ENCODE data around the gene VSTM4.

The VSTM4 gene

GRCh38 chr10:49050906-49051305 is 64.4 kb downstream of the VSTM4 start:
- no peaks in the 10 kb centered on the region for H3K9me3 ChIP-seq (ENCODE audit: severe bottlenecking)
- no peak overlapping the region for H3K4me3 ChIP-seq (ENCODE audit: low read depth, low read length)
- peaks cover 10% of the 10 kb centered on the region for H3K27me3 ChIP-seq (ENCODE audit: insufficient read depth, low read depth, severe bottlenecking)
- H3K36me3 ChIP-seq: no peaks in the 10 kb centered on the region
- no peak for DNase-seq
- no peak for TF ChIP-seq CTCF (IDR thresholded peaks at IDR 0.05; ENCODE audit: low read depth, low read length)
- no peak overlapping the region for H3K27ac ChIP-seq

DNA sequence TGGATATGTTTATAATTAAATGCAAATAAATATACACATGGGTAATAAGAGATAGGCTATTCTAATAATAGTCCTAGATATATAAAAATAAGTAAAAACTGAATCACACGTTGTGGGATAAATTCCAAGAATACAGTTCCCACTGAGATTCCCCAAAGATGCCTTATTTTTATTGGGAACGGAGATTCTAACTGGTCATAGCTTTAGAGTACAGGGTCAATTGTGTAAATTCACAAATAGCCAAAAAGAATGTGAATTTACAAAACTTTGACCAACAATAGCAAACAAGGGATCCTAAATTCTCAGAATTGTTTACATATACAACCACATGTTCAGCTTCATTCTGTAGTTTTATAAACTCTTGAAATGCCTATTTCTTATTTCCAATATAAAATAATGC is 65.0 kb downstream of the VSTM4 start:
- H3K27me3 ChIP-seq (ENCODE audit: insufficient read depth, low read depth, severe bottlenecking): peaks cover 10% of the 10 kb centered on the region
- no peak overlapping the region for H3K4me3 ChIP-seq (ENCODE audit: low read depth, low read length)
- H3K9me3 ChIP-seq (ENCODE audit: severe bottlenecking): no peaks in the 10 kb centered on the region
- no peaks in the 10 kb centered on the region for H3K36me3 ChIP-seq
- no peak overlapping the region for H3K27ac ChIP-seq
- DNase-seq: no peak
- TF ChIP-seq CTCF (IDR thresholded peaks at IDR 0.05; ENCODE audit: low read depth, low read length): no peak

DNA sequence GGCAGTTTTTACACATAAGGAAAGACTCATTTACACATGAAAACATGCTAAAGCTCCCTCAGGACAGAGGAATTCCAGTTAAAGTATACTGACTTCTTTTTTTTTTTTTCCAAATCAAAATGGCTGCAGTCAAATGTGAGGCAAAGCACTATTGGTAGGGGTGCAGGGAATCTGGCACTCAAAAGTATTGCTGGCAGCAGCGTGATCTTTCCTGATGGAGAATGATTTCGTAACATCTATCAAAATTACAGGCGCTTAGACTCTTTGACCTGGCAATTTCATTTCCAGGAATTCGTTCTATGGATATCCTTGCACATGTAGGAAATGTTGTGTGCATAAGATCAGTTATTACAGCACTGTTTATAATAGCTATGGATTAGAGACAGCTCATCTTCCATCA is 65.7 kb downstream of the VSTM4 start:
- Histone ChIP-seq H3K9me3 (ENCODE audit: severe bottlenecking) (no peaks in the 10 kb centered on the region), H3K27ac (no peak overlapping the region), H3K4me3 (ENCODE audit: low read depth, low read length) (no peak overlapping the region), H3K36me3 (no peaks in the 10 kb centered on the region), H3K27me3 (ENCODE audit: insufficient read depth, low read depth, severe bottlenecking) (peaks cover 14% of the 10 kb centered on the region)
- no peak for TF ChIP-seq CTCF (IDR thresholded peaks at IDR 0.05; ENCODE audit: low read depth, low read length)
- no peak for DNase-seq

- Histone ChIP-seq H3K27ac (no peak overlapping the region), H3K36me3 (no peaks in the 10 kb centered on the region), H3K27me3 (ENCODE audit: insufficient read depth, low read depth, severe bottlenecking) (peaks cover 8% of the 10 kb centered on the region), H3K9me3 (ENCODE audit: severe bottlenecking) (no peaks in the 10 kb centered on the region), H3K4me3 (ENCODE audit: low read depth, low read length) (no peak overlapping the region)
- DNase-seq: no peak
- no peak for TF ChIP-seq CTCF (IDR thresholded peaks at IDR 0.05; ENCODE audit: low read depth, low read length)
These were observed 68.1 kb downstream of the VSTM4 start for GRCh38 chr10:49047128-49047639.

DNA sequence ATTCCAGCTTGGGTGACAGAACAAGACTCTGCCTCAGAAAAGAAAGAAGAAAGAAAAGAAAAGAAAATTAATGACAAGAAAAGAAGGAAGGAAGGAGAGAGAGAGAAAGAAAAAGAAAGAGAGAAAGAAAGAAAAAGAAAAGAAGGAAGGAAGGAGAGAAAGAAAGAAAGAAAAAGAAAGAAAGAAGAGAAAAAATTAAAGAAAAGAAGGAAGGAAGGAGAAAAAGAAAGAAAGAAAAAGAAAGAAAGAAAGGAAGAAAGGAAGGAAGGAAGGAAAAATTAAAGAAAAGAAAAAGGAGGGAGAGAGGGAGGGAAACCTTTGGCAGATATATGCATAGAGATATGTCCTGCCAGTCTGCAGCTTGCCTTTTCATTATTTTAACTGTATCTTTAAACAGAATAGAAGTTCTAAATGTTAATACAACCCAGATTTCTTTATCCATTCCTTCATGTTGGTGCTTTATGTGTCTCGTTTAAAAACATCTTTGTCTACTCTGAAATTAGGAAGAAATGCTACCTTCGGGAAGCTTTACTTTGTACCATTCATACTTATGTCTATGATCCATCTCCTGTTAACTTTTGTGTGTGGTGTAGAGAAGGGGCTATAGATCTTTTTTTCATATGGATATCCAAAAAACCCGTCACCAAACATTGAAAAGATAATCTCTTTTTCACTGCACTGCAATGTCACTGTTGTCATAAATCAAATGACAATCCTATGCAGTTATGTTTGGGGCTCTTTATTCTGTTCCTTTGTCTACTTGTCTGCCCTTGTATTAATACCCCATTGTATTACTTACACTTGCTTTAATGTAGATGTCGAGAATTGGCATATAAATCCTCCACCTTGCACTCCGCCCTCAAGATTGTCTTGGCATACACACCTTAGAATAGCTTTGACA is 70.8 kb downstream of the VSTM4 start:
- DNase-seq: no peak
- no peak for TF ChIP-seq CTCF (IDR thresholded peaks at IDR 0.05; ENCODE audit: low read depth, low read length)
- no peak overlapping the region for H3K4me3 ChIP-seq (ENCODE audit: low read depth, low read length)
- no peaks in the 10 kb centered on the region for H3K9me3 ChIP-seq (ENCODE audit: severe bottlenecking)
- no peaks in the 10 kb centered on the region for H3K36me3 ChIP-seq
- no peak overlapping the region for H3K27ac ChIP-seq
- H3K27me3 ChIP-seq (ENCODE audit: insufficient read depth, low read depth, severe bottlenecking): peaks cover 11% of the 10 kb centered on the region

Data from WERI-Rb-1 (cell line).